HG03571 (cell line): ENCODE measurements around the gene GNAO1.

ENCODE experiments used
- ATAC-seq: cut with Tn5 transposase; IDR thresholded peaks from one replicate; pipeline ENCODE4 v1.9.1; 2021; ENCODE audit not compliant: unreplicated experiment

Gene GNAO1

DNA sequence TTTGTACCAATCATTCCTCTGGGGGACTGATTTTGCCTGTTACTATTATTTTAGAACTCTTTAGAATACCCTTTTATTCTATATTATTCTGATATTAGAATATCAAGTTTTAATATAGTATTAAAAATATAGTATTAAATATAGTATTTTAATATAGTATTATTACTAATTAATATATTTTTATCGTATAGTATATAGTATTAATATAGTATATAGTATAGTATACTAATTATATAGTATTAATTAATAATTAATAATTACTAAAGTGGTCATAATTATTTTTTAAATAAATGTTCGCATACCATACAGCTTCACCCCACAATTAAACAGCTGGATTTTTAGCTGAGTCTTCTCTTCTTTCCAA is 73.3 kb downstream of the GNAO1 start:
- no peak for ATAC-seq

DNA sequence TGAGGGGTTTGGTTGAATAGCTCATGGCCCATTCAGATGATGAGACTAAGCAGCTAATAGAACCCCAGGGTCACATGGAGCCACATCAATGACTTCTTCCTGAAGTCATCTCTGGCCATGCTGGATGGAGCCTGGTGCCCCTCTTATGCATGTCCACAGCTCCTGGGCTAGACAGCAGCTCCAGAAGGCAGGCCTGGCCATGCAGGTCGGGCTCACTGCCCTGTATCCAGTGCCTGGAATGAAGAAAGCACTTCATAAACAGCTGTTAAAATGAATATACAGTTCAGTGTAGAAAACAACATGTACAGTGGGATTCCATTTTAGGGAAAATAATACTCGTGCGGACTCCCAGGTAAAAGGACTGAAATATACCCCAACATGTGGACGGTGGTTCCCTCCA is 73.9 kb downstream of the GNAO1 start:
- ATAC-seq, result no peak

DNA sequence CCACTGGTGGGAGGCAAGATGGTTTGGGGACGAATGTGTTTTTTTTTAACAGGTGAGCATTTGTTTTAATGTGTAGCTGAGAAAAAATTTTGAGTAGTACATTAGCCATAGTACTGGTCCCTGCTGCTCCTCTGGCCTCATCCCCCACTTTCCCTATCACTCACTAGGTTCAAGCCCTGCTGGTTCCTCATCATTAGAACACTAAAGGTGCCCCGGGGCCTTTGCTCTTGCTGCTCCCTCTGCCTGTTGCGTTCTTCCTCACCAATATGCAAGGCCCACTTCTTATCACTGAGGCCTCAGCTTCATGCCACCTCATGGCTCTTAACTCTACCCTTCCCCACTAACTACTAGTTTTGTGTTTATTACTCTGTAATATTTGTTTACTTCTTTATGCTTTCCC is 74.5 kb downstream of the GNAO1 start:
- ATAC-seq, result no peak

DNA sequence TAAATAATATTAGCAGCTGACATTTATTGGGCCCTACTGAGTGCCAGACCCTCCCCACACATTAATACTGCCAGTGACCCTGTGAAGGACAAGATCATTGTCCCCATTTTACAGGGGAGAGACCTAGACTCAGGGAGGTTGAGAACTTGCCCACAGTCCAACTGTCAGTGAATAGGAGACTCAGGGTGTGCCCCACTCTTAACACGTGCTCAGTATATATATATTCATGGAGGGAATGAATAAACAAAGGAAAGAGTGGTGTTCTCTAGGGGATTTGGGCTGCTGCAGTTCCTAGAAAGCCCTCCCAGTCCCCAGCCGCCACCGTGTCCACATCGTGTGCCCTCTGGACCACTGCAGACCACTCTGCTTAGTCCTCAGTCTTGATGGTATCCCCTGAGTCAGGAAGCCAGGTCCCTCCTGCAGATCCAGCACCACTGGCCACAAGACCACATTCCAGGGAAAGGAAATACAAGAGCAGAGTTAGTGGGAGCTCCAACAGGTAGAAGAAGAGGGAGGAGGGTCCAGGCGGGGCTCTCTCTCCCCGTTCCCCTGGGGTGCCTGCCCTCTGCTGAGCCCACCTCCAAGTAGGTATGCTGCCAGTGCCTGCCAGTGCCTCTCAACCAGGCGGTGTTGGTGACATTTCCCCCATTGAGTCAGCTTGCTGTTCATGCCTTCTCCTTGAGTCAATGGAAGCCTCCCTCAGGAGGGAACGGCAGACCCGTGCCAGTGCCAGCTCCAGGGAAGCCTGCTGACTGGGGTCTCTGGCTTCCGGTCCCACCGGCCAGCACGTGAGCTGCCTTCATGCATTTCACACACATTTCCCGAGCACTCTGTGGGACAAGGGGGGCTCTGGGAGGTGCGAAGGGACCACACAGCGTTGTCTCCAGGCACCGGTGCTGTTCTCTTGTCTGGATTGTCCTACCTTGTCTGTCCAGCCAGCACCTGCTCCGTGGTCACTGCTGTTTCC is 75.6 kb downstream of the GNAO1 start:
- ATAC-seq, result no peak

DNA sequence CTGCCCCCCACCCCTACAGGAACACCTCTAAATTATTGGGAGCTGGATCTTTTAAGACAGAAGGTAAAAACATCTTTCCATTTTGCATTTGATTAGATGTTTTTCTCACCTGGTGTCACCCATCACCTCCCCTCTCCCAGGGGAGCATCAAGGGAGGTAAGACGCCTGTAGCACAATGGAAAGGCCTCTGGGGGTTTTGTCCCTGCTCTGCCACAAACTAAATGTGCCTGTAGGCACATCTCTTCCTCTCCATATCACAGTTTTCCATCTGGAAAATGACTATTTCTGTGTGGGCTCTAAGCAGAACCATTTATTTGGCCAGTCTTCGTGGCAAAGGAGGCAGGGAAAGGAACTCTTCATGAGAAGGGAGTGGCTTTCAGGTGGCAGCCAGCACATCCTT is 76.6 kb downstream of the GNAO1 start:
- ATAC-seq, result no peak

DNA sequence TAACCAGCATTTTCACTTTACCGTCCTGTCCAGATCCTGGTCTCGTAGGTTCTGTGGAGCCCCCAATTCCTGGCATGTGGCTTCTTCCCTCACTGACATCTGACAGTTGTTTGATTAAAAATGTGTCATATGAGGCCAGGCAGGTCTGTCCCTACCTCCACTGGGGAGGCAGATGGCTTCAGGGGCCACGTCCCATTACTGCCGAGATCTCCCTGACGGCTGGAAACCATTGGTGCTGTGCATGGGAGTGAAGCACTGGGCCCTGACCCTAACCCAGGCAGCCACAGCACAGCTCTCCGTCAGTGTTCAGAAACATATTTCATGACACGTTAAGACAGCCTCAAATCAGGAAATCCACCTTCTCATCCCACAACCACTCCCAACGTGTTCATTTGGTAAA is 77.5 kb downstream of the GNAO1 start:
- no peak for ATAC-seq

DNA sequence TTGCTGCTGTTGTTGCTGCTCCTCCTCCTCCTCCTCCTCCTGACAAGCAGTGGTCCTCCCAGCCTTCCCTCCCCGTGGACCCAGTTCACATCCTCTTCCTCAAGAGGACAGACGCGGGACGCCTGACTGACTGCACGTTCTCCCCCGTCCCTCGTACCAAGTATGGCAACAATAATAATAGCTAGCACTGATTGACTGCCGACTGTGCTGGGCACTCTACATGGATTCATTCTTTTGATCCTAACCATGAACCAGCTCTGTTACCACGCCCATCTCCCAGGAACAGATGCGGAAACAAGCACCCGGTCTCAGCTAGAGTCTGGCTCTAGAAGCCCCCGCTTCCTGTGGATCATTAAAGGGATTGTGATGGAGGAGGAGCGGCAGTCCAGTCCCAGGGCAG is 78.0 kb downstream of the GNAO1 start:
- no peak for ATAC-seq

DNA sequence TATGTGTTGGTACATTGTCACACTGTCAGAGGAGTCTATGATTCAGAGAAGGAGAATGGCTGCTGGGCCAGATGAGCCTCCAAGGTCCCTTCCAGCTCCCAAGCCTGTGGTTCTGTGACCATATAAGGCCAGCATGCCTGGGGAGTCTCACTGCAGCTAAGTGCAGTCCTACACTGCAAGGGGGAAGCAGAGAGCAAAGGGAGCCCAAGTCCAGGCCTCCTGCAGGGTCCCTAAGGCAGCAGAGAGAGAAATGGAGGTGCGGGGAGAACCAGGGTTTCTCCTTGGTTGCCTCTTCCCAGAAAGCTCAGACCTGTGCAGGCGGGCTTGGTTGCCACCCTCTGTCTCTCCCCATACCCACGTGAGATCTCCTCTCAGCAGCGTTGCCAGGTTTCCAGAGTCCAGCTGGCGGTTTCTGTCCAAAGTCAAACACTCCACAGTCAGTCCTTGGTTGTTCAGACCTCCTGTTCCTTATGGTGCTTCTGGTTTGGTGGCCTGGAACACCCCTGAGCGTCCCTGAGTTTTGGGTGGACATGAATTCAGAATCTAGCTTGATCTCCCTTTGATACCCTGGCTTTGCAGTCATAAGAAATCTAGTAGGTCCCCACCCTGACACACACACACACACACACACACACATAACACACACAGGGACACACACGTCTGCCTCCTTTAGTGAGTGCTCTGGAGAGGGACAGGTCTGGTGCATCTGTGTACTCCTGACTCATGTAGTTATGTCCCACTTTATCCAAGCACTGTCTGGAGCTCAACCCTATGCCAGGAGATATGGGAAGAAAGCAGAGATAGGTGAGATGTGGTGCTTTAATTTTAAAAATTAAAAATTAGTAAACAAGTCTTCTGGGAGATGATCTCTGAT is 78.8 kb downstream of the GNAO1 start:
- no peak for ATAC-seq

DNA sequence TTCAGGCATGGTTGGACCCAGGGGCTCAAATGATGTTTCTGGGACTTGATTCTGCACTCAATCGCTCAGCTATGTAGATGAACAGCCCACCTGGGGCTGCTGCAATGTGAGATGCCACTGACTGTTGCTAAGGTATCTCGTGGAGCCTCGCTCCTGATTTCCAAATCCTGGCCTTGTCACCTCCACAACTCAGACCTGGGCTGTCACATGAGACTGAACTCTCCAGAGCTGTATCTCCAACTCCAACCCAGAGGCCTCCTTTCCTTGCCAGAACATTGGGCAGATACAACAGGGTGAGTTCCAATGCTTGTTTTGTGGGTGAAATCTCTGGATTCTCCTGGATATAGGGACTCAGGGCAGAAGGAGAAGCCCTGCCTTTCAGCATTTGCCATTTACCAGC is 79.5 kb downstream of the GNAO1 start:
- no peak for ATAC-seq

DNA sequence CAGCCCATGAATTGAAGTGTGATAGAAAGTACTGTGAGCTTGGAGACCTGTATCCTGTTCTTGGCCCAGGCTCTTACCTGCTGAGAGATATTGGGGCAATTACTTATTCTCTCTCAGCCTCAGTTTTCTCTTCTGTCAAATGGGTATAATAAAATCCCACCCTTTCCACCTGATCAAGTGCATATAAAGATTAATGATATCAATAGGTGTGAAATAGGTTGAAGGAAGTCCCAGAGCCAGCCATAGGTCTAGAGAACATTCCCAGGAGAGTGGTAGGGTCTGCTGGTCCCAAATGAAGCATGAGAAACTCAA is 81.2 kb downstream of the GNAO1 start:
- no peak for ATAC-seq

DNA sequence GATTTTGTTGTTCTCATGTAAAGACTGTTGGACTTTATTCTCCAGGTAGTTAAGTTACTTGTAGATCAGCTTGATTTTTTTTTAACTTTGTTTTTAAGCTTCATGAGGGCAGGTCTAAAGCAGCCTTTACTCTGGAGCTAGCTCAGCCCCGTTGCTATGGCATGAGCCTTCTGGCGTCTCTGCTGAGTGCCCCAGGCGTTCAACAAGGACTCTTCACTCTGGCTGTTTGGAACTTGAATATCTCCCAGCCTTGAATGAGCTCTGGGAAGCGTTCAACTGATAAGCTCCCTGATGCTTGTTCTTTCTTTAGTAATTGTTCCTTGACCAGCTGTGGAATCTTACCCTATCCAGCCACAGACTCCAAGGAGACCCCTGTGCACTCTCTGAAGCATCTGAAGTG is 82.3 kb downstream of the GNAO1 start:
- no peak for ATAC-seq

DNA sequence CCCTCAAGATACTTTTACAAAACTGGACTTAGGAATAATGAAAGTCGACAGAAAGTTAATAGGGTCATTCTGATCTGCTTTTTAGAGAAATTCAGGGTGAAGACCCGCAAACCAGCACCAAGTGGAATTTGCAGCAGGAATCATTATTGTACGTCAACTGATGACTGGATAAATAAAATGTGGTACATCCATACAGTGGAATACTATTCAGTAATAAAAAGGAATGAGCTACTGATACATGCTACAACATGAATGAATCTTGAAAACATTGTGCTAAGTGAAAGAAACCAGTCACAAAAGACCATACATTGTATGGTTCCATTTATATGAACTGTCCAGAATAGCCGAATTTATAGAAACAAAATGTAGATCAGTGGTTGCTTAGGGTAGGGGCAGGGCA is 83.1 kb downstream of the GNAO1 start:
- no peak for ATAC-seq

DNA sequence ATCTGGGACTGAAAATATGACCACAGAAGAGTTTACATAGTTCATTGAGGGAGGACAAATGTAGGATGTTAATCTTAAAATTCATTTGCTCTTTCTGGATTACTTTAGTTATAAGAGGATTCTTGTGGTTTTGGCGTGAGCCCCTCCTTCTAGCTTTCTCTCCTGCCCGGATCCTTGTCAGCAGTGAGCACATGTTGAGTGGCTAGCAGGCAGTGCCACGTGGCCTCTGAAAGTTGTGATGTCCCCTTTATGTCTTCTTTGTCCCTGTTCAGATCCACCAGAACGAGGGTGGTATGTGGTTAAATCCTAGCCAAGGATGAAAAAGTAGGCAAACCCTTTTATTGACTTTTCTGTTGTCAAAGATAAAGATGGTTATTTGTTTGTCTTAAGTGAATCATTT is 83.8 kb downstream of the GNAO1 start:
- ATAC-seq, result no peak

DNA sequence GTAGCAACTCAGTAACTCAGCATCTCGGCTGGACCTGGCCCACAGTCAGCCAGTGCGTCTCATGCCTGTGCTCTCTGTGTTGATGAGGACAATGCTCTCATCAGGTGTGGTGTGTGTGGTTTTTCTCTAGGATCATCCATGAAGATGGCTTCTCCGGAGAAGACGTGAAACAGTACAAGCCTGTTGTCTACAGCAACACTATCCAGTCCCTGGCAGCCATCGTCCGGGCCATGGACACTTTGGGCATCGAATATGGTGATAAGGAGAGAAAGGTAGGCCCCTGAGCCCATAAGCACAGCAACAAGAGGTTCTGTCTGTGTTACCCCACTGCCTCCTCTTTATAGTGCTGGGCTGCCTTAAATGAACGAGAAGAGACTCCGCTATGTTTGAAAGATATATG is 84.5 kb downstream of the GNAO1 start:
- ATAC-seq, result no peak

DNA sequence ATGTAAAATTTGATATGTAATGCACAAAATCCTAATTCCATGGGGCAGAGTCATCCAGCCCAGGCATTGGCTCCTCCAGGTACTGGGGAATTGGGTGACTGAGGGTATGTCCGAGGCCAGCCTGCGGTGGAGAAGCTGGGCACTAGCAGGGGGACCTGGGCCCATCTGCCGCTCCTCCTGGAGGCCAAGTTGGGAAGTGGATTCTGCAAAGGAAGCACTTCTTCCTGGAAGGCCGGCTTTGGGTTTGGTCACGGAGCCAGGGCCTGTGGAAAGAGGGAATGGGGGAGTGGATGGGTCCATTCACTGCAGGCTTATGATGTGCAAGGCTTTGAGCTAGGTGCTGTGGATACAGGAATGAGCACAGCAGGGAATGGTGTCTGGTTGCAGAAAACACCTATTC is 85.8 kb downstream of the GNAO1 start:
- no peak for ATAC-seq

DNA sequence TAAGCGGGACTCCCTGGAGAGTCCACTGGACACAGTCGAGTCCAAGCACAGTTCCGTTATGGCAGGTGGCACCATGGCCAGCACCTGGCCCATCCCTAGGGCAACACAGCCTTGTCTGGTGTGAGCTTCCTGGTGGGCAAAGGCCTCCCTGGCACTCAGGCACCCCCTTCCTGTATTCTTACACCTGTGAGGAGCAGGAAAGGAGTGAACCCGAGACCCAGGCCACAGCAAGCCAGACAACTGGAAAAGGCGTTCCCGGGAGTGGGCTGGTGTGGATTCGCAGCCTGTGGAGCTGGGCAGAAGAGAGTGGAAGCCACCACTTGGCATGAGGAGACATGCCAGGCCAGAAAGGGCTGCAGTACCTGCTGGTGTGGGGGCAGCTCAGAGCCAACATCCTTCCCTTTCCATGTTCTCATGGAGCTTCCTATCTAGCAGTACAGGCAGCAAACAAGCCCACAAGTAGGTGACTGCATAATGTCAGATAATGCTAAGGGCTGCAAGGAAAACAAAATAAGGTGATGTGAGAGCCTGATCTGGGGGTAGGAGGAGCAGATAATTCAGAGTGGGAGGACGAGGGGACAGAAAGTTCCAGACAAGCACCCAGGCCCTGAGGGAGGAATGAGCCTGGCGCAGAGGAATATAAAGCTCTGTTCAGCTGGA is 87.0 kb downstream of the GNAO1 start:
- no peak for ATAC-seq

DNA sequence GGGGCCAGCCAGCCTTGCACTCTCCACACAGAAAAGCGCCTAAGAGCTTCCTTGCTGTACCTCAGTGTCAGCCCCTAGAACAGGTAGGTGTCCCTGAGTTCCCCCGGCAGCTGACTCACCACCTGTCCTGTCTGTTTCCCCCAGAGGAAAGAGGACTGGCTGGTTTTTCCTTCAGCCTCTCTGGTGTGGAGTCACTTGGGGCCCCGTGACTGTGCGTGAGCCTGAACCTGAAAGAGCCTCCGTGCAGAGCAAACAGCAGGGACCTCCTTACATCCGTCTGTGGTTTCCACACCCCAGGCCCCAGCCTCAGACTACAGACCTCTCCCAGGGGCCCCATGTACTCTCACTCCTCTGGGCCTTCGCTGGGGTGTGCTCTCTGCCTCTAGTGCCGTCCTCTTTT is 87.8 kb downstream of the GNAO1 start:
- ATAC-seq, result no peak

DNA sequence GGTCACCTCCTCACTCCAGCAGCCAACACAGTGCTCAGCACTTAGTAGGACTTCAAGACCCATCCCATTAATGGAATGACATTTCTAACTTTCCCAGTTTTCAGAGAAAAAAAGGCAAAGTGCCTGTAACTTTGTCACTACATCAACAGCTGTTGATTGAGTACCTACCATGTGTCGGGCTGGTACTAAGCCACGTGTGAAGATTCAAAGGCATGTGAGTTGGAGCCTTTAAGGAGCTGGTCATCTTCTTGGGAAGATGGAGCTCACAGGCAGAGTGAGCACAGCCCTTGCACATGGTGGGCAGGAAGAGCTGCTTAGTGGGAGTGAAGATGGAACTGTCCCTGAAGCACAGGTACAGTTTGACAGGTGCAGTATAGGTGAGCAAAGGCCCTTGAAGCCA is 88.6 kb downstream of the GNAO1 start:
- ATAC-seq, result no peak

DNA sequence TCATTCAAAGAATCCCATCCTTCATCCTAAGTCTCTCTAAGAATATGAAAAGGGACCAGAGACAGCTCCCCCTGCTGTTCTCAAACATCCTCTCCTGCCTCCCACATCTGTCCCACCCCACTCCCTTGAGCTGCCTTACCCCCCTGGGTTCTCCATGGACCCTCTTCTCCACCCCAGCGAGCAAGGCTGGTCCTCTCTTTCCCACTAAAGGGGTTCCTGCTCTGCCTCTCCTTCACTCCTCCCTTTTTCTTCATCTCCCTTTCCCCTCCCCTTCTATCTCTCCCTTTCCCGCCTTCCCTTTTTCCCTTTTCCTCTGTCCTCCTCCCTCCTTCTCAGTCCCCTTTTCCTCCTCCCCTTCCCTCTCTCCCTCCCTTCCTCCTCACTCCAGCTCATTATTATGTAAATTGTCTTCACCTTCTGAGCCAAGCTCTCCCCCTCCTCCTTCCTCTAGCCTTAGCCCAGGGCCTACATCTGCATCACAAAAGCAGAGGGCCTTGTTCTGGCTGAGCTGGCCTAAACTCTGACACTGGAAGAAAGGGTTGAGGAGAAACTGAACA is 90.0 kb downstream of the GNAO1 start:
- no peak for ATAC-seq

DNA sequence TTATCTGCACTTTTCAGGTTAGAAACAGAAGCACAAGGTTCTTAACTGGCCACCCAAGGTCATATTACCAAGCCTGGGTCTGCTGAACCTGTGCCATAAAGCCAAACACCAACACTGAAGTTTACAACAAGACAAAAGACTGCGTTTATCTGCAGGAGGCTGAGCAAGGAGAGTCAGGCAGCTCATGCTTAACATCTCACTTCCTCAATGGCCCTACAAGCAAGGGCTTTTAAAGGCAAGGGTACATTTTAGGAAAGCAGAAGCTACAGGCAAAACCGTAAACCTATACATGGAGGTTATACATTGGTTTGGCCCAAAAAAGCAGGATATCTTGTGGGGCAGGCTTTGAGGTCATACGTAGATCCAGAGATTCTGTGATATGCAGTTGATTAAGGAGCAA is 91.2 kb downstream of the GNAO1 start:
- ATAC-seq, result no peak

DNA sequence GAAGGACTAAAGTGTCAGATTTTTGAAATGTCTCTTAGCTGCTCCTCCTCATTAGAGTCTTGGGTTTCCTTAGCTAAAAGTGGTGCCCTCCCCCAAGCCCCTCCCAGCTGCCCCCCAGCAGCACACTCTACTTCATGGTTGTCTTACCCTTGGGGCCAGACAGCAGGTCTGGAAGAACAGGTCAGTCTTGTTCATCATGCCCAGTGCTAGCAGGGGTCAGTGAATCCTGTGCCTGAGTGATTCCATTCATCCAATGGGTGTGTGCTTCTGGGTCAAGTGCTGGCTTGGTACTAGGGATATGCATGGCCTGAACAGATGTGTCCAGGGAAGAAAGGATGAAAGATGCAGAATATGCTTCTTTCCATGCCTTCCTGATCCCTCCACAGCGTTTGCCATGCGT is 93.2 kb downstream of the GNAO1 start:
- no peak for ATAC-seq

DNA sequence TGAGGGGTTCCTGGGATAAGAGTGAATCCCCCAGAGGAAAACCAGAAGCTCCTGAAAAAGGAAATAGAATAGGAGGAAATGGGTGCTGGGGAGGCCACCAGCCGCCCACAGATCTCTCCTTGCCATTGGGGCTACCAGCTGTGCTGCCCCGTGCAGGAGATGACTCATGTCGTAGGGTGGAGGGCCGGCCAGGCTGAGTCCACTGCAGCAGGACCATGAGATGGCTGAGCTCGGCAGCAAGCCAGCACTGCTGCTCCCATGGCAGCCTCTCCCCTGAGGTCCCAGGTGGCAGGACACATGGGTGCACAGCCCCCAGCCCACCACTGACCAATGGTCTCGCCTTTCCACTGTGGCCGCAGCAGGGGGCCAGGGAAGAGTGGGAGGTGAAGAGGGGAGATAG is 95.5 kb downstream of the GNAO1 start:
- no peak for ATAC-seq
